Amniotic stem cell (primary cell): ENCODE data around the gene TMPRSS11A.
A peak's percentile ranks its signal among the peaks of the same experiment; 100 is the strongest.

Source experiments
- DNase-seq: peaks from one replicate; lab custom pipeline; 2025; lab: John Stamatoyannopoulos, UW

Gene TMPRSS11A, protein sequence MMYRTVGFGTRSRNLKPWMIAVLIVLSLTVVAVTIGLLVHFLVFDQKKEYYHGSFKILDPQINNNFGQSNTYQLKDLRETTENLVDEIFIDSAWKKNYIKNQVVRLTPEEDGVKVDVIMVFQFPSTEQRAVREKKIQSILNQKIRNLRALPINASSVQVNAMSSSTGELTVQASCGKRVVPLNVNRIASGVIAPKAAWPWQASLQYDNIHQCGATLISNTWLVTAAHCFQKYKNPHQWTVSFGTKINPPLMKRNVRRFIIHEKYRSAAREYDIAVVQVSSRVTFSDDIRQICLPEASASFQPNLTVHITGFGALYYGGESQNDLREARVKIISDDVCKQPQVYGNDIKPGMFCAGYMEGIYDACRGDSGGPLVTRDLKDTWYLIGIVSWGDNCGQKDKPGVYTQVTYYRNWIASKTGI

DNA sequence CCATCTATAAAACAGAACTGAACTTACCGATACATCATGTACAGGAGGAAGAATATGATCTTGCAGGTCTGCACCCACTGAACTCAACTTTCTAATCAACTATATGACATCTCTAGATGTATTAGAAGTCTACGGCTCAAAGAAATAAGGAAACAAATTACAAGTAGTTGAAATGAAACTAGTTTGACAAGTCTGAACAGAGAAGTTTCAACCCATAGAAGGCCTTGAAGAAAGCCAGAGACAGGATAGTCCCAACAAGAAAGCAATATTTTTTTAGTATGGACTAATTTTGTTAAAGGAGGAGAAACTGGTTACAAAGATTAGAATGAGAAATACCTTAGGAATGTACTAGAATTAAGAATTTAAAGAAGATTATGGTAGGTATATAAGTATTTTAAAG, at the start of gene TMPRSS11A:
TSS of gene TMPRSS11A (minus strand) at position 138 of the 400 bp plus-strand sequence. CDS start at position 38, 100 bp downstream.
- no peak for DNase-seq

DNA sequence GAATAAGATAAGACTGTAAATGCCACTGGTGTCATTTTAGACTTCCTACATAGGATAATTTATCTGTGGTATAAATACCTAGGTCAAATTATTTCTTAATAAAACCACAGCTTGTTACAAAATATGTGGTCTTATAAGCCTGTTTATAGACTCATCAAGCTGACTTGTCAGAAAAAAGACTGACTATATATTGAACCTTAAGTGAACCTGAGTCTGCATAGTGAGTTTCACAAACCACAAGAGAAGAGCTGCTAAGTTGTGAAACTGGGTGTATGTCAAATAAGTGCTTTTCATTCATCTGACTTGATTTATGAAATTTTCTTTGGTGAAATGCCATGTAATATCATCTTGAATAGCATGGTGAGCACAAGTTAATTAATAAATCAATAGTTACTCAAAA, 48.4 kb upstream of the TMPRSS11A start:
- no peak for DNase-seq

DNA sequence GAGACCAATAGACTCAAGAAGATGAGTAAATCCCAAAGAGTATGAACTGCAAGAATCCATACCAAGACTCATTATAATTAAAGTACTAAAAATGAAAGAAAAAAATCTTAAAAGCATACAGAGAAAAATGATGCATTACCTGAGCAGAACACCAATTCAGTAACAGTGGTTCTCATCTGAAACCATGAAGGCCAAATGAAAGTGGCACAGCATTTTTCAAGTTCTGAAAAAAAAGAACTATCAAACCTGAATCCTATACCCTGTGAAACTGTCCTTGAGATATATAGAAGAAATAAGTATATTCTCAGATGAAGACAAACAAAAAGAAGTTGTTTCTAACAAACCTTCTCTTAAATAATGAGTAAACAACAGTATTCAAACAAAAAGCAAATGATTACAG, 39.6 kb upstream of the TMPRSS11A start:
- no peak for DNase-seq

DNA sequence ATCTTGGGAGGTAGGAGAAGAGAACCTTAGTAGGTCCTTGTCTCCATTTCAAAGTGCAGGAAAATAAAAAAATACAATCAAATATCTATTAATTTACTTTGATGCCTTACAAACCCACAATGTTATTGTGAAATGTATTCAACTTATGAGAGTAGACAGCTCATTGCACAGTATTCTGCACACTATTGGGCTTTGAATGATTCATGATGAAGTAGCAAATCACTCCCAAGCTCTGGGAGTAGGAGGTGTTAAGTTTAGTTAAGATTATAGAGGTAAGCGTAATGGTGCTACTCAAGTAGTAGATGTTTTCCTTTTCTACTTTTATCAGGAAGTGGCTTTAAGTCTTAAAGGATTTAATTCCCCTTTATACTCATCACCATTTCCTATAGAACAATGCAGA, 32.8 kb upstream of the TMPRSS11A start:
- DNase-seq: no peak

DNA sequence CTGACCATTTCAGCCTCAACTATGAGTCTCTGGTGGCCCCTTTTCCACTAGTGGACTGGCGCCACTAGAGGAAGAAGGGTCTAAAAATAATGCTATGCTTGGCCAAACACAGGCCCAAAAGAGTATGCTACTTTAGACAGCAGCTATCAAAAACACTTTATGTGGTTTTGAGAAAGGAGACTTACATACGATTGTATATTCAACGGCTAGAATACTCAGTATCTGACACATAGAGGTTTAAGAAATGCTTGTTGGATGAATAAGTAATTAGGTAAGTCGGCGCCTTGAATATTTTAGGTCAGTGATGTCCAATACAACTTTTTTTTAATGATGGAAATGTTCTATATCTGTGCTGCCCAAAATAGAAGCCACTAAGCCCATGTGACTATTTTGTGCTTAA, 25.7 kb upstream of the TMPRSS11A start:
- DNase-seq: no peak

DNA sequence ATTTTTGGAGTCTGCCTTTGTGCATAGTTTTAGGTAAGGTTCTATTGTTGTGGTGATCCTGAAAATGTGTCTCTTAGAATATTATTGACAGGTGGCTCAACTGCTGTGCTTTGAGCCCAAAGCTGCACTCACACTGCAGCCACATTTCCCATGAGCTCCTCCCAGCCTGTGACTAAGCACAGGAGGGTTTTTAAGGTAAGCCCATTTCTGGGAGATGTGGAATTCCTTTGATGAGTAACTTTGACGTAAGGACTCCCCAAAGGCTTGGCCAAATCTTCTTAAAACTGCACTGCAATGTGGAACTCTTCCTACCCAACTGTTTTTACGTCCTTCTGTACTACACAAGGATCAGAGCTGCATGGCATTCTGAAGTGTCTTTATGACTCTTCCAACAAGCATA, 20.0 kb upstream of the TMPRSS11A start:
- no peak for DNase-seq

DNA sequence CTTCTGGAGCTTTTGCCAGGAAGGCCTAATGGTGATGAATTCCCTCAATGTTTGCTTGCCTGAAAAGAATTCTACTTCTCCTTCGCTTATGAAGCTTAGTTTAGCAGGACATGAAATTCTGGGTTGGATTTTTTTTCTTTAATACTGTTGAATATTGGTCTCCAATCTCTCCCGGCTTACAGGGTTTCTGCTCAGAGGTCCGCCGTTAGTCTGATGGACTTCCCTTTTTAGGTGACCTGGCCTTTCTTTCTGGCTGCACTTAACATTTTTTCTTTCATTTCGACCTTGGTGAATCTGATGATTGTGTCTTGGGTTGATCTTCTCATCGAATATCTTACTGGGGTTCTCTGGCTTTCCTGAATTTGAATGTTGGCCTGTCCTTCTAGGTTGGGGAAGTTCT, 17.2 kb upstream of the TMPRSS11A start:
- no peak for DNase-seq

DNA sequence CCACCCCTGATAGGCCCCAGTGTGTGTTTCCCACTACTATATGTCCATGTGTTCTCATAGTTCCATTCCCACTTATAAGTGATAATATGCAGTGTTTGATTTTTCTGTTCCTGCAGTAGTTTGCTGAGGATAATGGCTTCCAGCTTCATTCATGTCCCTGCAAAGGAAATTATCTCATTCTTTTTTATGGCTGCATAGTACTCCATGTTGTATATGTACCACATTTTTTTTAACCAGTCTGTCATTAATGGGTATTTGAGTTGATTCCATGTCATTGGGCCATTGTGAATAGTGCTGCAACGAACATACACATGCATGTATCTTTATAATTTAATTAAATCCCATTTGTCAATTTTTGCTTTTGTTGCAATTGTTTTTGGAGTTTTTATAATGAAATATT, 10.3 kb upstream of the TMPRSS11A start:
- no peak for DNase-seq

DNA sequence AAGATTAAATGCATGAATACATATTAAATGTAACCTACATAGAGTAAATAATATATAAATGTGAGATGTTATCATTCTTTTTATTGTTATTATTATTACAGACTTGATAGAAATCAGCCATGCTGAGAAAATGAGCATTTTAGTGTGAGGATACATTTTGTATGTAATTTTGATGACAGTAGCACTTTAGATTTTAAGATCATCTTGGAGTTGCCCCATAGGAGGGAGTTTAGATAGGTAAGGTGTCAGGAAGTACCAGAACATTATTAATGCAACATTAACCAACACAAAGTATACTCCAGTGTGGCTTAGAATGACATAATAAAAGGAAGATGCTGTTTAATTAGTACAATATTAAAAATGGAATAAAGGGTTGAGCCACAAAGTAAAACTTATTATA, 8.4 kb downstream of the TMPRSS11A start:
- no peak for DNase-seq

DNA sequence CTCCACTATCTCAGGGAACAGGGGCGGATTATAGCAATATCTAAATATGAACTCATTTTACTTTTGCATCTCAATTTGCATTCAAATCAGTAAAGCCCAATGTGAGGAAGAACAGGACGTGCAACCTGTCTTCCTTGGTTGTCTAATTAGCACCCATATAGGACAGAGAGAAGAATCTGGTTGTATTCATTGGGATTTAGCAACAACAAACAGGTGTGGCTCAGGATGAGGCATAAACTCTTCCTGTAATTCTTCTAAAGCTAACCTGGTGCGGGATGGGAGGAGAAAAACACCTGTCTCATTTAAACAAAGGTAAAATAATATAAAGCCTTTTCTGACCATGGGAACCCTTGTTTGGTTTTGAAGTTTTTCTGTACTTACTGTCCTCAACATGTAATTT, 22.2 kb downstream of the TMPRSS11A start:
- DNase-seq: no peak

DNA sequence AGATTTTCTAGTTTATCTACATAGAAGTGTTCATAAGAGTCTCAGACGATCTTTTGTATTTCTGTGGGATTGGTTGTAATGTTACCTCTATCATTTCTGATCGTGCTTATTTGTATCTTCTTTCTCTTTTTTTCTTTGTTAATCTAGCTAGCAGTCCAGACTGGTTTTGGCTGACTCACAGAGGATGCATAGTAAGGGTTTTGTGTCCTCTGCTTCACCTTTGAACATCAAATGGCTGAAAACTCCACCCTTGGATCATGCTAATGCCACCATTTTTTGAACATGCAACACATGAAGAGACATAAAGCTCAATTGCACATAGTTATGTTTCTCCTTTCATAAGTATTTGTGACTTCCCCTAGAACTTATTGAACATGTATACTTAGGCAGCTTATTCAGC, 22.8 kb downstream of the TMPRSS11A start:
- DNase-seq: no peak

DNA sequence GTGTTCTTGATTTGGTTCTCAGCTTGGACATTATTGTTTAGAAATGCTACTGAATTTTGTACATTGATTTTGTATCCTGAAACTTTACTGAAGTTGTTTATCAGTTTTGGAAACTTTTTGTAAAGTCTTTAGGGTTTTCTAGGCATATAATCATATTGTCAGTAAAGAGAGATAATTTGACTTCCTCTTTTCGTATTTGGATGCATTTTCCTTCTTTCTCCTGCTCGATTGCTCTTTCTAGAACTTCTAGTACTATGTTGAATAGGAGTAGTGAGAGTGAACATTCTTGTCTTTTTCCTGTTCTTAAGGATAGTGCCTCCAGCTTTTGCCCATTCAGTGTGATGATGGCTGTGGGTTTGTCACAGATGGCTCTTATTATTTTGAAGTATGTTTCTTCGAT, 24.1 kb downstream of the TMPRSS11A start:
- no peak for DNase-seq

DNA sequence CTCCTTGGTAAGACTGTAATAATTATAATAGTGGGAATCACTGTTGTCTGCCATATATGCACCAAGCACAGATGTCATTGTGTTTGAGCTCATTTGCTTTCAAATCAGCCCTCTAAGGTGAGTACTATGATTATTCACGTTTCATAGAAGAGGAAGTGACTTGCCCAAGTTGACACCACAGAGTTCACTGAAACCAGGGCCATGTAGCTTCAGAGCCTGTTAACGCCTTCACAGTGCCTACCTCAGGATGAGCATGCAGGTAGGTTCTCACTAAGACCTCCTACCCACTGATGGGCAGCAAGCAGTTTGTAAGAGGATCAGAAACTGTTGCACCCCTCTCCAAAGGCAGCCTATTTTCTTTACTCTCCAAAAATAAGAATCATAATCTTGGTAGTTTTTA, 27.4 kb downstream of the TMPRSS11A start:
- no peak for DNase-seq

DNA sequence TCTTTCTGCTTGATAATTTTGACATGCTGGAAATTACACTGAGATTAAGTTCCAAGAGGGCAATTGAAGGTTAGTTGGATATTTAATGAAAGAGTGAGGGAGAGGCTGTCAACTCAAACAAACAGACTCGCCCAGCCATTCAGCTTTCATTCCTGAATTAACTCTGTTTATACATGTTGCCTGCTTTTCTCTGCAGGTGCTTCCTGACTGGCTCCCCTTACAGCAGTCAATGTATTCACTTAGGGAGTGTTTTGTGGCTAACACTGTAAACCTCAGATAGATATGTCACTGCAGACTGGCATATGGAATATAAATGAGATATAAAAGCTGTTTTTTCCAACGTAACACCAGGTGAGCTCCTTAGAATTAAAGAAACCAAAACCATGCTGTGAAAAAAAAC, 28.7 kb downstream of the TMPRSS11A start:
- DNase-seq: no peak

DNA sequence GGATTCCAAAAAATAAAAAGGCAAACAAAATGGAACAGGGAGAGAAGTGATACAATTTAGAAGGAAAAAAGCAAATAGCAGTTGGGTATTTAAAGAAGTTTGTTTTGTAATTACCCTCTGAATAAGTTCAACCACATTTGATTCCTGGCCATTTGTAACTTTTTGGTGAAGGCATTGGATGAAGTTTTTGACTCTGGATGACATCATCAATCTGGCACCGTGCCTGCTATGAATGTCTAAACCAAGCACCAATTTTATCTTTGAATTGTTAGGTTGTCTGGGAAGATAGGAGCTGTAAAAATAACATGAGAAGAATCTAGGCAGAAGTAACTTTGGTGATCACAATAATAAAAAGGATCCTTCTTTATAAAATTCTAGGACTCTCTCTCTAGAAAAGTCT, 29.5 kb downstream of the TMPRSS11A start:
- DNase-seq: no peak

DNA sequence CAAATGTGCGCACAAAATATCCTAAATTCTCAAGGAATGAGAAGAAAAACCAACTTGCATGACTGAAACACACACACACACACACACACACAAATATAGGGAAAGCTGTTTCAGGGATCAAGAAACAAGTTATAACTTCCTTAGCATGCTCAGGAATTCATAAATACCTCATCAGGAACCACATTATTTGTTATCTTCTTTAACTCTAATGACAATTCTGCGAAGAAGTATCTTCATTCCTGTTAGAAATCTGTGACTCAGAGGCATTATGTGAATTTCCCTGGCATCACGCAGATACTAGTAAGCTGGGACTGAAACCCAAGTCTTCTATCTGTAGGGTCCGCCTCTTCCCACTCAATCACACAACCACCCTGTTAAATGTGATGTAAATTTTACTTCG, 30.3 kb downstream of the TMPRSS11A start:
- no peak for DNase-seq

DNA sequence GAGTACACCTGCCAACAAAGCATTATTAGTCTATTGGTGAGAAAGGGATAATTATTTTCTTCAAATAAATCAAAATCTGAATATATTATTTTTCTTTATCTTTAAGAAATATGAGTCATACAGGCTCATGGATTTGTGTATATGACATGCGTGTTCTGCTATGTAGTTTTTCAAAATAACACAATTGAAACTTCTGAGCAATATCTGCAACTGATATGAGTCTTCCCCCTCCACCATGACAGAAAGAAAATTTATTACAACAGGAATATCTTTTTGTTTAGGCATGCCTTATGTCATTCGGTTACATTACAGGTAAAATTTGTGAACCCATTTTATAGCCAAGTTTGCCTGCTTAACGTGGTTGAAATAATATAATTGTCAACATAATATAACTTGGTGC, 32.0 kb downstream of the TMPRSS11A start:
- DNase-seq: no peak

DNA sequence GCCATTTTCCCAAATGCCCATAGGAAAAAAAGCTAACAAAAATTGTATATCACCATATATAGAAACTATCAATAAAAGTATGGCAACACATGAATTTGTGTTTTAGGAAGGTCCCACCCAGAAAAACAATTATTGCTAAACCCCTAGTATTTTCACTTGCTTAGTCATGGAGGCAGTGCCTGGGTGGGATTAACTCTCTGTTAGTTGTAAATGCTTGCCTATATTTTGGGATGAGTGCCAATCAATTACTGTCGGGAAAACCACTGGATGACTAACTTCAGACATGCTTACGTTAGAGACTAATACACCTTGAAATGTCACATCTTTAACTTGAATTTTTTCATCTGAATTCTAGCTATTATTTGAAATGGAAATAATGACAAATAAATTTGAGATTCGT, 33.9 kb downstream of the TMPRSS11A start:
- peak; percentile 15 for DNase-seq

DNA sequence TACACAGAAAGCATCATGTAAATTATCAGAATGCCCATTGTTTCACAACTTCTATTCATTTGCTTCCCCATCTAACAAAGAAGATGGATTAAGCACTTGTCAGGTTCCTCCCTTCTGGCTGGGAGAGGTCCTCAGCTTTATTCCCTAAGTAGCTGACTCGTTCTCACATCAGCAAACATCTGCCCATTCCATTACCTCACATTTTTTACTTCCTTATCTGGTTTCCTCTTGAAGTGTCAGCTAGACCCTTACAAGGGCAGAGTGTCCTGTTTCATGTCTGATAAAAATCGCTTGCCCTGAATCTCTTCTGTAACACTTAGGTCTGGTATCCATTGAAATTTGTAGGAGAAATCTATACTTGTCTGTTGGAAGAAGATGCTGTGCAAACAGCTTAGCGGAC, 34.7 kb downstream of the TMPRSS11A start:
- no peak for DNase-seq

DNA sequence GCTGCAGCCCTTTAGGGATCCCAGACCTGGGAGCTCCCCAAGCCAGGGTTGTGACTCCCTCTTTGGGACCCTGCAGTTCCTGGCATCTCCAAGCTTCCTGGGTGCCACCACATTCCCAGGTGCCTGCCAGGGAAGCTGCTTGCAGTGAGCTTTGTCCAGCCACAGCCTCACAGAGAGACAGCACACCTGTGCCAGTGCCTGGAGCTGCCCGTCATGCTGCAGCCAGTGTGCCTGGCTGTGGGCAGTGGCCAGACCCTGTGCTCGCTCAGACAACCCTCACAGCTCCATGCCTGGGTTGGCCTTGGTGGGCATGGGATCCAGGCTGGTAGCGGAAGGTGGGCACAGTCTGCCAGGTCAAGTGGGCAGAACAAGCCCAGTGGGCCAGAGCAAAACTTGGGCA, 36.0 kb downstream of the TMPRSS11A start:
- DNase-seq: no peak

DNA sequence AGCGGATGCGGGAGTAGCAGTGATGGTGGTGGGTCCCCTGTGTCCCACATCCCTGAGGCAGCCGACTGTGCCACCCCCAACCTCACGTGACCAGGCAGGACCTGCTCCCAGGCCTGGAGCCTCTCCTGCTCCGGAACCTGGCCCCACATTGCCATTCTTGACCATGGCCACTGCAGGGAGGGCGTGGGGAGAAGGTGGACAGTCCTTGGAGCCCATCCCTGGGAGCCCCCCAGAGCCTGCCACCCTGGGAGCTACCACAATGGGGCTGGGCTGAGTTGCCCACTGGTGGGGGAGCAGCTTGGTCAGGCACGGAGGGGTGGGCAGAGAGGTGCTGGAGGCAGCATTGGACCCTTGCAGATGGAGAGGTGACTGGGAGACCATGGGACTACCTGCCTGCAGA, 36.8 kb downstream of the TMPRSS11A start:
- no peak for DNase-seq

DNA sequence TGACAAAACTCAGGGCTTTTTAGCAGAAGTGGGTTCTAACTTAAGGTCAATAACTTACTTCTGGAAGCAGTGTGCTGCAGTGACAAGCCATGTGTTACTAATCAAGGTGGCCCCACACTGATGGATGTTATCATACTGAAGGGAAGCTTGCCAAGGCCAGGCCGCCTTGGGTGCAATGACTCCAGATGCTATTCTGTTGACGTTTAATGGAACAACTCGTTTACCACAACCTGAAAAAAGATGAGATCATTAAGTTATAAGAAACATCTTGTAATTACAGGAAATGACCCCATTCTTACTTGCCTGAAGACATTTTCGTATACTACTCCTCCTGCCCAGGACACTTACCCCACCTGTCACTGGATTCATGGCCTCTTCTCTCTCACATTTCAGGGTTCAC, 40.6 kb downstream of the TMPRSS11A start:
- DNase-seq: no peak

DNA sequence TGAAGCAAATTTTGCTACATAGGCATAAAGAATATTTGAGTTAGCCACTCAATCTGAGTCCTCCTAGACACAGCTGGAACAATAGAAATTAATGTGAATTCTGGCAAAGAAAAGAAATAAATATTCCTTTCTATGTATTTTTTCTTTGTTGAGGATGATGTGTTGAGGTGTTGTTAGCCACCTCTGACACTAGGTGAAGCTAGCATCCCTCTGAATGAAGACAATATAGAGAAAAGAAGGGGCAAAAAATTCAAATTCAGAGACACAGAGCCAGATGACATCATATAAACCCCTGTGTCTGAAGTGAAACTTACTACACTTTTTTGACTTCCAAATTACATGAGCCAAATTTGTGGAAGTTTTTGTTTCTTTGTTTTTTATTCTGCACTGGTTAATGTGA, 44.9 kb downstream of the TMPRSS11A start:
- DNase-seq: no peak

DNA sequence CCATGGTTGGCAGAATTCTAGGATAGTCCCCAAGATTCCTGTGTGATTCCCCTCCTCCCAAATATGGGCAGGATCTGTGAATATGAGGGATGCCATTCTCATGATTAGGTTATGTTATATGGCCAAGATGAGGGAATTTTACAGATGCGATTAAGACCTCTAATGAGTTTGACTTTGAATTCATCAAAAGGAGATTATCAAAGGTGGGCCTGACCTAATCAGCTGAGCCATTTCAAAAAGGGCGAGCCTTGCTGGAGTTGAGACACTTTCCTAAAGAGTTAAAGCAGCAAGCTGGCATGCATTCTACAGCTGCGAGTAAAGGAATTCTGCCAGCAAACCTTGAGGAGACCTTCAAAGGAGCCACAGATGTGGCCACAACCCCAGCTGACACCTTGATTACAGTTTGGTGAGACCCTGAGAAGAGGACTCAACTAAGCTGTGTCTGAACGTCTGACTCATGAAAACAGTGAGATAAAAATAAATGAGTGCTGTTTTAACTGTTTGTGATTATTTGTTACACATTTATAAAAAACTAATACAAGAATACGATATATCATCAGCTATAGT, 47.8 kb downstream of the TMPRSS11A start:
- no peak for DNase-seq
